Measurements from ENCODE around the gene ARFGEF2. TPM values are rescaled to one million over a fixed set of nuclear protein-coding genes. Genes with fewer than 3 reads are reported as not detected.

Gene ARFGEF2
- polyA plus RNA-seq, 1 donor from 2014 or later: 19.8 TPM

DNA sequence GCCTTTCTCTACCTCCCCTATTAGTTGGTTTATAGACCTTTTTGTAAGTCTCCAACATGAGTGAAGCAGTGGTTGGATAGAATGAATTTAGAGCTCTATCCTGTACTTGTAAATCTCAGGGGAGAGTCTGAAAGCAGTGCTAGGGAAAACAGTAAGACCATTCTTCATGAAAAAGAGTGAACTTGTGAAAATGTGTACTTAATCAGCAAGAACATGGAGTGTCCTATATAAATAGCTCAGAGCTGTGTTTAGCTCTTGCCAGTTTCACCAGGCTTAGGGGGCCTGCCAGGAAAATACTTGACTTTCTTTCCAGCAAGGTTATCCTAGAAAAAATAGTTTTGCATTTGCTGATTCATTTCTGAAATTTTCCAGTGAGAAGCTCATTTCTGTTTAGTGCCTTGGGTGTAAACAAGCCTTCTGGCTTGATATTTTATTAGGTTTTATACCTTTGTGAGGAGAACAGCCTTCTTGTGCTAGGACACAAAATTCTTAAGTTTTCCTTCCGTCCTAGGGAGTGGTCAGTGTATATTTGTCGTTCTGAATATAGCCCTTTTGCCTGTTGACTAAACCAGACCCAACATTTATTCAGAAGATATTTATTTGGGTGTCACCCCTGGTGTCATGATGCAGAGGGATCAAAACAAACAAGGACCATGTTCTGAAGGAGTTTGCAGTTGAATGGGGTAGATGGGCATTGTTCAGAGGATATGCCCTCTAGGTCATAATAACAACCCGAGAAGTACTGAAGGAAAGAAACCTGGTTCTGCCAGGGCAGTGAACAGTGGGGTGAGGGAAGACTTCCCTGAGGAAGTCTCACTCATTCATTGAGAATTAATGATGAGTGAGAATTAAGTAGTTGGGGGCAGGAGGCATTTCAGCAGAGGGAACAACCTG lies 7.6 kb downstream of the ARFGEF2 start:
- Histone ChIP-seq H3K36me3 (ENCODE audit: insufficient read depth, low read length) (no peaks in the 10 kb centered on the region), H3K9me2 (ENCODE audit: insufficient read depth, low read length) (no peaks in the 10 kb centered on the region), H3K27me3 (ENCODE audit: insufficient read depth, low read depth, low read length) (no peaks in the 10 kb centered on the region), H4K20me1 (ENCODE audit: insufficient read depth) (no peaks in the 10 kb centered on the region), H3F3A (ENCODE audit: insufficient read depth, low read length, poor library complexity, severe bottlenecking) (no peaks in the 10 kb centered on the region), H3K9me3 (ENCODE audit: low read length) (no peaks in the 10 kb centered on the region), H3K4me3 (ENCODE audit: low read length) (no peak overlapping the region), H3K4me2 (ENCODE audit: low read length) (no peak overlapping the region), H3K9ac (ENCODE audit: low read length) (no peak overlapping the region), H2AFZ (ENCODE audit: low read depth, low read length) (no peak overlapping the region), H3K27ac (ENCODE audit: low read length) (no peak overlapping the region), H3K79me2 (replicated peaks; ENCODE audit: insufficient read depth, low read length) (peaks cover 33% of the 10 kb centered on the region)
- TF ChIP-seq, protein P1, sequence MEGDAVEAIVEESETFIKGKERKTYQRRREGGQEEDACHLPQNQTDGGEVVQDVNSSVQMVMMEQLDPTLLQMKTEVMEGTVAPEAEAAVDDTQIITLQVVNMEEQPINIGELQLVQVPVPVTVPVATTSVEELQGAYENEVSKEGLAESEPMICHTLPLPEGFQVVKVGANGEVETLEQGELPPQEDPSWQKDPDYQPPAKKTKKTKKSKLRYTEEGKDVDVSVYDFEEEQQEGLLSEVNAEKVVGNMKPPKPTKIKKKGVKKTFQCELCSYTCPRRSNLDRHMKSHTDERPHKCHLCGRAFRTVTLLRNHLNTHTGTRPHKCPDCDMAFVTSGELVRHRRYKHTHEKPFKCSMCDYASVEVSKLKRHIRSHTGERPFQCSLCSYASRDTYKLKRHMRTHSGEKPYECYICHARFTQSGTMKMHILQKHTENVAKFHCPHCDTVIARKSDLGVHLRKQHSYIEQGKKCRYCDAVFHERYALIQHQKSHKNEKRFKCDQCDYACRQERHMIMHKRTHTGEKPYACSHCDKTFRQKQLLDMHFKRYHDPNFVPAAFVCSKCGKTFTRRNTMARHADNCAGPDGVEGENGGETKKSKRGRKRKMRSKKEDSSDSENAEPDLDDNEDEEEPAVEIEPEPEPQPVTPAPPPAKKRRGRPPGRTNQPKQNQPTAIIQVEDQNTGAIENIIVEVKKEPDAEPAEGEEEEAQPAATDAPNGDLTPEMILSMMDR (IDR thresholded peaks at IDR 0.05; ENCODE audit: poor library complexity, severe bottlenecking): no peak
- TF ChIP-seq, protein P2, sequence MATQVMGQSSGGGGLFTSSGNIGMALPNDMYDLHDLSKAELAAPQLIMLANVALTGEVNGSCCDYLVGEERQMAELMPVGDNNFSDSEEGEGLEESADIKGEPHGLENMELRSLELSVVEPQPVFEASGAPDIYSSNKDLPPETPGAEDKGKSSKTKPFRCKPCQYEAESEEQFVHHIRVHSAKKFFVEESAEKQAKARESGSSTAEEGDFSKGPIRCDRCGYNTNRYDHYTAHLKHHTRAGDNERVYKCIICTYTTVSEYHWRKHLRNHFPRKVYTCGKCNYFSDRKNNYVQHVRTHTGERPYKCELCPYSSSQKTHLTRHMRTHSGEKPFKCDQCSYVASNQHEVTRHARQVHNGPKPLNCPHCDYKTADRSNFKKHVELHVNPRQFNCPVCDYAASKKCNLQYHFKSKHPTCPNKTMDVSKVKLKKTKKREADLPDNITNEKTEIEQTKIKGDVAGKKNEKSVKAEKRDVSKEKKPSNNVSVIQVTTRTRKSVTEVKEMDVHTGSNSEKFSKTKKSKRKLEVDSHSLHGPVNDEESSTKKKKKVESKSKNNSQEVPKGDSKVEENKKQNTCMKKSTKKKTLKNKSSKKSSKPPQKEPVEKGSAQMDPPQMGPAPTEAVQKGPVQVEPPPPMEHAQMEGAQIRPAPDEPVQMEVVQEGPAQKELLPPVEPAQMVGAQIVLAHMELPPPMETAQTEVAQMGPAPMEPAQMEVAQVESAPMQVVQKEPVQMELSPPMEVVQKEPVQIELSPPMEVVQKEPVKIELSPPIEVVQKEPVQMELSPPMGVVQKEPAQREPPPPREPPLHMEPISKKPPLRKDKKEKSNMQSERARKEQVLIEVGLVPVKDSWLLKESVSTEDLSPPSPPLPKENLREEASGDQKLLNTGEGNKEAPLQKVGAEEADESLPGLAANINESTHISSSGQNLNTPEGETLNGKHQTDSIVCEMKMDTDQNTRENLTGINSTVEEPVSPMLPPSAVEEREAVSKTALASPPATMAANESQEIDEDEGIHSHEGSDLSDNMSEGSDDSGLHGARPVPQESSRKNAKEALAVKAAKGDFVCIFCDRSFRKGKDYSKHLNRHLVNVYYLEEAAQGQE (IDR thresholded peaks at IDR 0.05; ENCODE audit: borderline replicate concordance): no peak
- no peak for TF ChIP-seq POLR2AphosphoS5 (IDR thresholded peaks at IDR 0.05)
- no peak for TF ChIP-seq MXI1 (conservative IDR thresholded peaks at IDR 0.05; ENCODE audit: poor library complexity, severe bottlenecking)
- no peak for TF ChIP-seq EP300 (conservative IDR thresholded peaks at IDR 0.05; ENCODE audit: poor library complexity, severe bottlenecking)

DNA sequence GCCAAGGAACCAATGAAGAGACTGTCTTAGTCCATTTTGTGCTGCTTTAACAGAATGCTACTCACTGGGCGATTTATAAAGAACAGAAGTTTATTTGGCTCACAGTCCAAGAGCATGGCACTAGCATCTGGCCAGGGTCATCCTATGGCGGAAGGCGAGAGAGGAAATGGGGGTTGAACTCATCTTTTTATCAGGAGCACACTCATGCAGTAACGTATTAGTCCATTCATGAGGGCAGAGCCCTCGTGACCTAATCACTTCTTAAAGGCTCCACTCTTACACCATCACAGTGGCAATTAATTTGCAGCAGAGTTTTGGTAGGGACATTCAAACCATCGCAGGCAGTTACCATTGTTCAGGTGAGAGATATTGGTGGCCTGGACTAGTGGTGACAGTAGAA lies 8.5 kb downstream of the ARFGEF2 start:
- Histone ChIP-seq H3K4me2 (ENCODE audit: low read length) (no peak overlapping the region), H3K9me3 (ENCODE audit: low read length) (no peaks in the 10 kb centered on the region), H3K27ac (ENCODE audit: low read length) (no peak overlapping the region), H3K9me2 (ENCODE audit: insufficient read depth, low read length) (no peaks in the 10 kb centered on the region), H2AFZ (ENCODE audit: low read depth, low read length) (no peak overlapping the region), H3K27me3 (ENCODE audit: insufficient read depth, low read depth, low read length) (no peaks in the 10 kb centered on the region), H3K4me3 (ENCODE audit: low read length) (no peak overlapping the region), H4K20me1 (ENCODE audit: insufficient read depth) (no peaks in the 10 kb centered on the region), H3K9ac (ENCODE audit: low read length) (no peak overlapping the region), H3K79me2 (replicated peaks; ENCODE audit: insufficient read depth, low read length) (peaks cover 30% of the 10 kb centered on the region), H3F3A (ENCODE audit: insufficient read depth, low read length, poor library complexity, severe bottlenecking) (no peaks in the 10 kb centered on the region), H3K36me3 (ENCODE audit: insufficient read depth, low read length) (no peaks in the 10 kb centered on the region)
- TF ChIP-seq, protein P2 (IDR thresholded peaks at IDR 0.05; ENCODE audit: borderline replicate concordance): no peak
- TF ChIP-seq RAD21 (conservative IDR thresholded peaks at IDR 0.05) (no peak), SMC3 (conservative IDR thresholded peaks at IDR 0.05; ENCODE audit: poor library complexity) (no peak), EZH2 (IDR thresholded peaks at IDR 0.05; ENCODE audit: borderline replicate concordance, insufficient read depth, low read length, poor library complexity, severe bottlenecking) (no peak), TAF1 (IDR thresholded peaks at IDR 0.05; ENCODE audit: low read depth) (no peak), POLR2AphosphoS5 (IDR thresholded peaks at IDR 0.05) (no peak), MXI1 (conservative IDR thresholded peaks at IDR 0.05; ENCODE audit: poor library complexity, severe bottlenecking) (no peak)
- TF ChIP-seq, protein P1 (IDR thresholded peaks at IDR 0.05; ENCODE audit: poor library complexity, severe bottlenecking): no peak
